ENCODE data around the gene CCR9. TPM values are rescaled to one million over a fixed set of nuclear protein-coding genes. Genes with fewer than 3 reads are reported as not detected.

The CCR9 gene
- total RNA-seq, 1 donor from 2014 or later: not detected

GRCh38 chr3:45892161-45892560, 5.8 kb downstream of the CCR9 start:
- H2AFZ ChIP-seq (replicated peaks): no peak overlapping the region
- H4K20me1 ChIP-seq (ENCODE audit: low read depth): no peaks in the 10 kb centered on the region
- no peaks in the 10 kb centered on the region for H3K9me3 ChIP-seq (ENCODE audit: low read depth)
- no peaks in the 10 kb centered on the region for H3F3A ChIP-seq (ENCODE audit: low read depth)
- Mint-ChIP-seq H3K4me1 (no peaks in the 10 kb centered on the region), H3K36me3 (no peaks in the 10 kb centered on the region), H3K4me3 (no peak overlapping the region), H3K9me3 (no peaks in the 10 kb centered on the region), H3K27me3 (ENCODE audit: insufficient read depth, low read depth) (peaks cover 5% of the 10 kb centered on the region), H3K27ac (no peak overlapping the region)
- H3K27me3 ChIP-seq: no peaks in the 10 kb centered on the region
- H3K79me2 ChIP-seq (ENCODE audit: low read depth): no peaks in the 10 kb centered on the region
- no peak for TF ChIP-seq CTCF (IDR thresholded peaks at IDR 0.05)
- no peak for TF ChIP-seq EZH2phosphoT487 (IDR thresholded peaks at IDR 0.05)
- TF ChIP-seq EZH2 (IDR thresholded peaks at IDR 0.05): no peak
- H3K4me2 ChIP-seq: no peak overlapping the region
- H3K9ac ChIP-seq: no peak overlapping the region
- H3K4me3 ChIP-seq: no peak overlapping the region
- no peaks in the 10 kb centered on the region for H3K4me1 ChIP-seq
- DNase-seq (ENCODE audit: low spot score): no peak
- H3K36me3 ChIP-seq: no peaks in the 10 kb centered on the region
- H3K27ac ChIP-seq: no peak overlapping the region

- Histone ChIP-seq H3K27me3 (no peaks in the 10 kb centered on the region), H2AFZ (replicated peaks) (no peak overlapping the region), H3K79me2 (ENCODE audit: low read depth) (no peaks in the 10 kb centered on the region), H3F3A (ENCODE audit: low read depth) (no peaks in the 10 kb centered on the region), H3K4me1 (no peaks in the 10 kb centered on the region), H3K36me3 (no peaks in the 10 kb centered on the region), H3K4me3 (no peak overlapping the region), H3K4me2 (no peak overlapping the region), H3K9ac (no peak overlapping the region), H4K20me1 (ENCODE audit: low read depth) (no peaks in the 10 kb centered on the region), H3K9me3 (ENCODE audit: low read depth) (no peaks in the 10 kb centered on the region), H3K27ac (no peak overlapping the region)
- no peak overlapping the region for H3K27ac Mint-ChIP-seq
- no peaks in the 10 kb centered on the region for H3K36me3 Mint-ChIP-seq
- TF ChIP-seq CTCF (IDR thresholded peaks at IDR 0.05): no peak
- TF ChIP-seq EZH2 (IDR thresholded peaks at IDR 0.05): no peak
- TF ChIP-seq EZH2phosphoT487 (IDR thresholded peaks at IDR 0.05): no peak
- DNase-seq (ENCODE audit: low spot score): no peak
- H3K4me1 Mint-ChIP-seq: peaks cover 3% of the 10 kb centered on the region
- H3K4me3 Mint-ChIP-seq: no peak overlapping the region
- H3K9me3 Mint-ChIP-seq: no peaks in the 10 kb centered on the region
- peaks cover 7% of the 10 kb centered on the region for H3K27me3 Mint-ChIP-seq (ENCODE audit: insufficient read depth, low read depth)
Measured at GRCh38 chr3:45894015-45894414, 7.7 kb downstream of the CCR9 start.

GRCh38 chr3:45895686-45896468, 9.5 kb downstream of the CCR9 start:
- Histone ChIP-seq H3K27ac (no peak overlapping the region), H3K4me2 (no peak overlapping the region), H3K79me2 (ENCODE audit: low read depth) (no peaks in the 10 kb centered on the region), H3K4me1 (no peaks in the 10 kb centered on the region), H3K9ac (no peak overlapping the region), H3K27me3 (no peaks in the 10 kb centered on the region), H2AFZ (replicated peaks) (no peak overlapping the region), H3K9me3 (ENCODE audit: low read depth) (no peaks in the 10 kb centered on the region), H3F3A (ENCODE audit: low read depth) (no peaks in the 10 kb centered on the region), H4K20me1 (ENCODE audit: low read depth) (no peaks in the 10 kb centered on the region), H3K36me3 (no peaks in the 10 kb centered on the region), H3K4me3 (no peak overlapping the region)
- H3K4me1 Mint-ChIP-seq: peaks cover 3% of the 10 kb centered on the region
- no peak overlapping the region for H3K4me3 Mint-ChIP-seq
- H3K9me3 Mint-ChIP-seq: no peaks in the 10 kb centered on the region
- no peaks in the 10 kb centered on the region for H3K36me3 Mint-ChIP-seq
- TF ChIP-seq EZH2phosphoT487 (IDR thresholded peaks at IDR 0.05): no peak
- no peak for TF ChIP-seq CTCF (IDR thresholded peaks at IDR 0.05)
- no peak for TF ChIP-seq EZH2 (IDR thresholded peaks at IDR 0.05)
- no peak overlapping the region for H3K27ac Mint-ChIP-seq
- no peak for DNase-seq (ENCODE audit: low spot score)
- H3K27me3 Mint-ChIP-seq (ENCODE audit: insufficient read depth, low read depth): peaks cover 5% of the 10 kb centered on the region
